CD4-positive, alpha-beta T cell (primary cell): ENCODE results near the gene BRF1. TPM values are rescaled to one million over a fixed set of nuclear protein-coding genes. Genes with fewer than 3 reads are reported as not detected.

Experiments used
- ATAC-seq: fragments of 200-7000 bp; cut with Tn5 transposase; one replicate; pipeline ENCODE4 v1.10.0; 2022; ENCODE audit warnings: mild to moderate bottlenecking; ENCODE audit not compliant: poor library complexity
- CTCF ChIA-PET: fragments of 350-600 bp; sonication (Branson Sonifier 250); formaldehyde crosslinking; loops from one replicate; lab custom pipeline; 2021; ENCODE audit warnings: antibody characterized with exemption, inconsistent platforms; lab: Charles Lee
- POLR2A ChIA-PET: fragments of 350-600 bp; sonication (Branson Sonifier 250); formaldehyde crosslinking; loops from one replicate; lab custom pipeline; 2021; ENCODE audit warnings: antibody characterized with exemption, inconsistent platforms; lab: Charles Lee
- DNase-seq, 14 experiments: peaks; one replicate each; pipeline ENCODE4 v3.0.0-alpha.2; 2013 to 2020; ENCODE audit warnings: mixed read lengths in 2 of 14
- H3K27ac ChIP-seq, 2 donors: one replicate each; pipeline versions ENCODE4 v1.5.1 to v1.7.0; 2013; ENCODE audit warnings: low read length in 2 of 2, low read depth in 1 of 2, mild to moderate bottlenecking in 1 of 2
- H3K27me3 ChIP-seq, 2 experiments: 1 replicate in 1 of 2; 2 replicates in 1 of 2; pipeline versions ENCODE4 v1.6.1 to v1.7.0; 2013; ENCODE audit warnings: low read length in 2 of 2, control low read depth in 1 of 2, mild to moderate bottlenecking in 1 of 2, moderate library complexity in 1 of 2; ENCODE audit not compliant: insufficient read depth in 2 of 2, control insufficient read depth in 1 of 2
- H3K36me3 ChIP-seq: one replicate; pipeline ENCODE4 v1.6.1; 2013; ENCODE audit warnings: low read length, control low read depth; ENCODE audit not compliant: insufficient read depth
- H3K4me1 ChIP-seq: one replicate; pipeline ENCODE4 v1.6.1; 2013; ENCODE audit warnings: low read length, control low read depth; ENCODE audit not compliant: insufficient read depth
- H3K4me3 ChIP-seq: one replicate; pipeline ENCODE4 v1.5.1; 2013; ENCODE audit warnings: mild to moderate bottlenecking, low read length, moderate library complexity
- H3K9me3 ChIP-seq, 2 experiments: 1 replicate in 1 of 2; 2 replicates in 1 of 2; pipeline versions ENCODE4 v1.6.1 to v1.7.0; 2013; ENCODE audit warnings: low read length in 2 of 2, mild to moderate bottlenecking in 2 of 2, control low read depth in 1 of 2, moderate library complexity in 1 of 2; ENCODE audit not compliant: control insufficient read depth in 1 of 2, insufficient read depth in 1 of 2
- H3K27ac Mint-ChIP-seq: one replicate; pipeline ENCODE4 v1.8.0; 2020; ENCODE audit warnings: mixed read lengths
- H3K27me3 Mint-ChIP-seq: one replicate; pipeline ENCODE4 v1.8.0; 2021; ENCODE audit warnings: mixed read lengths
- H3K36me3 Mint-ChIP-seq: one replicate; pipeline ENCODE4 v1.8.0; 2021; ENCODE audit warnings: low read depth, mixed read lengths
- H3K4me1 Mint-ChIP-seq: one replicate; pipeline ENCODE4 v1.8.0; 2021; ENCODE audit warnings: low read depth, mixed read lengths
- H3K4me3 Mint-ChIP-seq: one replicate; pipeline ENCODE4 v1.8.0; 2020; ENCODE audit warnings: mild to moderate bottlenecking, mixed read lengths
- H3K9me3 Mint-ChIP-seq: one replicate; pipeline ENCODE4 v1.8.0; 2020; ENCODE audit warnings: mixed read lengths
- intact Hi-C, 2 experiments: fragments of 100-400 bp; cut with DNase I in 1 of 2; cut with micrococcal nuclease in 1 of 2; formaldehyde crosslinking; loops; one replicate each; pipeline versions ENCODE4 v1.15.1 to v1.9.0; 2023 to 2025; cut with DNase I, micrococcal nuclease
- total RNA-seq, 174 experiments: library from RNA in 2 of 174; stranded (reverse) in 2 of 174; gene quantifications; one replicate each; pipeline ENCODE4 v1.2.3 and lab custom pipeline; 2021 to 2026
- TF ChIP-seq, protein P1 (sequence below): fragments of 200-600 bp; IDR thresholded peaks from one replicate; pipeline ENCODE4 v1.8.0; 2022; ENCODE audit warnings: antibody characterized with exemption, mild to moderate bottlenecking

Gene BRF1
- total RNA-seq, 2 experiments from 2014 or later: 77.4 to 77.7 TPM

- H3K4me1 ChIP-seq: no peaks in the 10 kb centered on the region
- H3K27ac ChIP-seq: no peak overlapping the region
- TF ChIP-seq, protein P1, sequence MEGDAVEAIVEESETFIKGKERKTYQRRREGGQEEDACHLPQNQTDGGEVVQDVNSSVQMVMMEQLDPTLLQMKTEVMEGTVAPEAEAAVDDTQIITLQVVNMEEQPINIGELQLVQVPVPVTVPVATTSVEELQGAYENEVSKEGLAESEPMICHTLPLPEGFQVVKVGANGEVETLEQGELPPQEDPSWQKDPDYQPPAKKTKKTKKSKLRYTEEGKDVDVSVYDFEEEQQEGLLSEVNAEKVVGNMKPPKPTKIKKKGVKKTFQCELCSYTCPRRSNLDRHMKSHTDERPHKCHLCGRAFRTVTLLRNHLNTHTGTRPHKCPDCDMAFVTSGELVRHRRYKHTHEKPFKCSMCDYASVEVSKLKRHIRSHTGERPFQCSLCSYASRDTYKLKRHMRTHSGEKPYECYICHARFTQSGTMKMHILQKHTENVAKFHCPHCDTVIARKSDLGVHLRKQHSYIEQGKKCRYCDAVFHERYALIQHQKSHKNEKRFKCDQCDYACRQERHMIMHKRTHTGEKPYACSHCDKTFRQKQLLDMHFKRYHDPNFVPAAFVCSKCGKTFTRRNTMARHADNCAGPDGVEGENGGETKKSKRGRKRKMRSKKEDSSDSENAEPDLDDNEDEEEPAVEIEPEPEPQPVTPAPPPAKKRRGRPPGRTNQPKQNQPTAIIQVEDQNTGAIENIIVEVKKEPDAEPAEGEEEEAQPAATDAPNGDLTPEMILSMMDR: no peak
- Mint-ChIP-seq H3K36me3 (peaks cover 20% of the 10 kb centered on the region), H3K27ac (no peak overlapping the region), H3K4me3 (no peak overlapping the region), H3K27me3 (no peaks in the 10 kb centered on the region), H3K9me3 (no peaks in the 10 kb centered on the region), H3K4me1 (no peaks in the 10 kb centered on the region)
- H3K9me3 ChIP-seq: no peaks in the 10 kb centered on the region
- H3K27me3 ChIP-seq: no peaks in the 10 kb centered on the region
- intact Hi-C loops: loop anchor here in 1 of 2 experiments (10.0 kb wide), 1 partner anchor 54 kb away; no protein-coding TSS in a partner anchor
- no peak overlapping the region for H3K4me3 ChIP-seq
- DNase-seq (no peak), ATAC-seq (no peak)
- CTCF ChIA-PET: no interaction called here
- POLR2A ChIA-PET: no interaction called here
- H3K36me3 ChIP-seq: peaks cover 20% of the 10 kb centered on the region
Observed at GRCh38 chr14:105211086-105211757, 89.6 kb downstream of the BRF1 start.

GRCh38 chr14:105210266-105211025 is 90.4 kb downstream of the BRF1 start:
- Mint-ChIP-seq H3K9me3 (no peaks in the 10 kb centered on the region), H3K36me3 (peaks cover 12% of the 10 kb centered on the region), H3K4me3 (no peak overlapping the region), H3K27ac (no peak overlapping the region), H3K4me1 (no peaks in the 10 kb centered on the region), H3K27me3 (no peaks in the 10 kb centered on the region)
- intact Hi-C loops: loop anchor here in 1 of 2 experiments (10.0 kb wide), 1 partner anchor 54 kb away; no protein-coding TSS in a partner anchor
- CTCF ChIA-PET: no interaction called here
- POLR2A ChIA-PET: no interaction called here
- no peak for DNase-seq
- TF ChIP-seq, protein P1: no peak
- H3K36me3 ChIP-seq: peaks cover 17% of the 10 kb centered on the region
- no peaks in the 10 kb centered on the region for H3K27me3 ChIP-seq
- H3K9me3 ChIP-seq: no peaks in the 10 kb centered on the region
- ATAC-seq: no peak
- no peaks in the 10 kb centered on the region for H3K4me1 ChIP-seq
- H3K27ac ChIP-seq: no peak overlapping the region
- no peak overlapping the region for H3K4me3 ChIP-seq

DNA sequence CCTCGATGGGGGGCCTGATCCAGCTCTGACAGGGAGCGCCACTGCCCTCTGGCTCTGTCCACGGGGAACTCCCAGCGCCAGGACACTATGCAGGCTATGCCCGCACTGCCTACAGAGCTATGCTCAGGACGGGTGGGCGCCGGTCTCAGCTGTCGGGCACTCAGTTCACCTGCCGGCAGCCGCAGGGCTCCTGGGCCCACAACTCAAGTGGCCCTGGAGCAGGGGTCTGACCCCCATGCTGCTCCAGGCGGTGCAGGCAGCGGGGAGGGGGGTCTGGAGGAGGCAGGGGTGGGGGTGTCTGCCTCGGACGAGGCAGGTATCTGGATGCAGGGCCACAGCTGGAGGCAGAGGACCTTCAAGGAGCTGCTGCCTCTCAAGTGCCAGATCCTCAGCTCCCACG is 91.2 kb downstream of the BRF1 start:
- no peaks in the 10 kb centered on the region for H3K4me1 Mint-ChIP-seq
- Histone ChIP-seq H3K36me3 (peaks cover 13% of the 10 kb centered on the region), H3K27ac (no peak overlapping the region), H3K27me3 (no peaks in the 10 kb centered on the region), H3K9me3 (no peaks in the 10 kb centered on the region), H3K4me1 (peaks cover 3% of the 10 kb centered on the region), H3K4me3 (no peak overlapping the region)
- CTCF ChIA-PET: no interaction called here
- H3K9me3 Mint-ChIP-seq: no peaks in the 10 kb centered on the region
- no peak overlapping the region for H3K27ac Mint-ChIP-seq
- ATAC-seq (no peak), DNase-seq (no peak)
- no peak overlapping the region for H3K4me3 Mint-ChIP-seq
- intact Hi-C loops: loop anchor here in 1 of 2 experiments (10.0 kb wide), 1 partner anchor 55 kb away; no protein-coding TSS in a partner anchor
- POLR2A ChIA-PET: no interaction called here
- peaks cover 5% of the 10 kb centered on the region for H3K36me3 Mint-ChIP-seq
- TF ChIP-seq, protein P1: no peak
- no peaks in the 10 kb centered on the region for H3K27me3 Mint-ChIP-seq
